ENCODE results near the gene SSBP4. TPM values are rescaled to one million over a fixed set of nuclear protein-coding genes. Genes with fewer than 3 reads are reported as not detected.
A peak's percentile ranks its signal among the peaks of the same experiment; 100 is the strongest.

Gene SSBP4
- total RNA-seq, 1 experiment from 2014 or later = 97.5 TPM

GRCh38 chr19:18373892-18374629, 45.1 kb upstream of the SSBP4 start:
- H3K9ac ChIP-seq (ENCODE audit: low read length) = peak overlapping the region; percentile 53
- H3K4me3 ChIP-seq (ENCODE audit: low read length) = no peak overlapping the region
- BruUV-seq (replicated peaks) = TSS peak; percentile 85
- peaks cover 38% of the 10 kb centered on the region for H3K4me1 ChIP-seq (ENCODE audit: insufficient read depth, low read length)
- TF ChIP-seq EZH2 (IDR thresholded peaks at IDR 0.05; ENCODE audit: low read length, unreplicated experiment) = no peak
- no peak for TF ChIP-seq EZH2phosphoT487 (IDR thresholded peaks at IDR 0.05; ENCODE audit: borderline replicate concordance, low read length)
- TF ChIP-seq CTCF (conservative IDR thresholded peaks at IDR 0.05; ENCODE audit: low read depth, low read length) = no peak
- H3K9me2 ChIP-seq (replicated peaks; ENCODE audit: low read length) = no peaks in the 10 kb centered on the region
- DNase-seq (peak; percentile 90), ATAC-seq (peak; percentile 93)
- H3K9me3 ChIP-seq (ENCODE audit: low read length) = no peaks in the 10 kb centered on the region
- ChIA-PET CTCF (interaction anchor here (0.5 to 0.8 kb wide), 2 partner anchors 12 to 13 kb away, joined by 4 to 14 read pairs; partner anchors contain the start of gene GDF15), POLR2A (ENCODE audit: unreplicated experiment) (no interaction called here)
- intact Hi-C loops (cut with micrococcal nuclease) = no loop called here
- peak overlapping the region; percentile 76 for H3K27ac ChIP-seq (ENCODE audit: low read length)
- no peaks in the 10 kb centered on the region for H3K36me3 ChIP-seq (ENCODE audit: low read depth, low read length)
- peak overlapping the region; percentile 61 for H3K4me2 ChIP-seq (ENCODE audit: low read length)
- H3K79me2 ChIP-seq (ENCODE audit: low read length) = no peaks in the 10 kb centered on the region
- H2AFZ ChIP-seq (ENCODE audit: low read length) = peak overlapping the region; percentile 69
- no peaks in the 10 kb centered on the region for H3K27me3 ChIP-seq (ENCODE audit: low read length)
- no peaks in the 10 kb centered on the region for H4K20me1 ChIP-seq (ENCODE audit: low read length)
- no peaks in the 10 kb centered on the region for H3F3A ChIP-seq (ENCODE audit: low read length, unreplicated experiment)

- peak; percentile 76 for DNase-seq
- no peaks in the 10 kb centered on the region for H3K79me2 ChIP-seq (ENCODE audit: low read length)
- H3K9me2 ChIP-seq (replicated peaks; ENCODE audit: low read length) = no peaks in the 10 kb centered on the region
- H2AFZ ChIP-seq (ENCODE audit: low read length) = no peak overlapping the region
- H3K4me2 ChIP-seq (ENCODE audit: low read length) = 0 out of 2 replicates have a peak overlapping the region, but pooled peaks have one; percentile 18
- CTCF ChIA-PET = no interaction called here
- peak overlapping the region; percentile 69 for H3K27ac ChIP-seq (ENCODE audit: low read length)
- no peak overlapping the region for H3K4me3 ChIP-seq (ENCODE audit: low read length)
- TF ChIP-seq EZH2phosphoT487 (IDR thresholded peaks at IDR 0.05; ENCODE audit: borderline replicate concordance, low read length) (no peak), CTCF (conservative IDR thresholded peaks at IDR 0.05; ENCODE audit: low read depth, low read length) (no peak), EZH2 (IDR thresholded peaks at IDR 0.05; ENCODE audit: low read length, unreplicated experiment) (no peak)
- H3K27me3 ChIP-seq (ENCODE audit: low read length) = no peaks in the 10 kb centered on the region
- peak; percentile 17; the same call in 1 of the 2 replicates for ATAC-seq
- no peaks in the 10 kb centered on the region for H4K20me1 ChIP-seq (ENCODE audit: low read length)
- H3K36me3 ChIP-seq (ENCODE audit: low read depth, low read length) = no peaks in the 10 kb centered on the region
- BruUV-seq (replicated peaks) = no TSS peak
- intact Hi-C loops (cut with micrococcal nuclease) = loop anchor here (1.0 kb wide), 1 partner anchor 42 kb away; the partner anchor contains the start of gene SSBP4
- no peaks in the 10 kb centered on the region for H3F3A ChIP-seq (ENCODE audit: low read length, unreplicated experiment)
- POLR2A ChIA-PET (ENCODE audit: unreplicated experiment) = no interaction called here
- H3K4me1 ChIP-seq (ENCODE audit: insufficient read depth, low read length) = peaks cover 52% of the 10 kb centered on the region
- H3K9ac ChIP-seq (ENCODE audit: low read length) = no peak overlapping the region
- H3K9me3 ChIP-seq (ENCODE audit: low read length) = no peaks in the 10 kb centered on the region
These were observed 42.2 kb upstream of the SSBP4 start for GRCh38 chr19:18377026-18377425.

All from PC-3 (cell line).